D721Med (cell line): Measurements from ENCODE around the gene HSD17B8.

ENCODE experiments used
- DNase-seq: peaks from one replicate; pipeline ENCODE4 v3.0.0; 2011; ENCODE audit warnings: low spot score; ENCODE audit not compliant: insufficient read length
- FAIRE-seq: peaks from 2 replicates; lab custom pipeline; 2011; peaks lifted over from hg19 to GRCh38; lab: Jason Lieb, UNC
- TF ChIP-seq, protein P1 (sequence below): IDR thresholded peaks from 2 replicates; pipeline ENCODE4 v1.5.1; 2012; ENCODE audit warnings: mild to moderate bottlenecking, control low read depth; ENCODE audit not compliant: insufficient read depth; ENCODE audit errors: missing control alignments

Gene HSD17B8

DNA sequence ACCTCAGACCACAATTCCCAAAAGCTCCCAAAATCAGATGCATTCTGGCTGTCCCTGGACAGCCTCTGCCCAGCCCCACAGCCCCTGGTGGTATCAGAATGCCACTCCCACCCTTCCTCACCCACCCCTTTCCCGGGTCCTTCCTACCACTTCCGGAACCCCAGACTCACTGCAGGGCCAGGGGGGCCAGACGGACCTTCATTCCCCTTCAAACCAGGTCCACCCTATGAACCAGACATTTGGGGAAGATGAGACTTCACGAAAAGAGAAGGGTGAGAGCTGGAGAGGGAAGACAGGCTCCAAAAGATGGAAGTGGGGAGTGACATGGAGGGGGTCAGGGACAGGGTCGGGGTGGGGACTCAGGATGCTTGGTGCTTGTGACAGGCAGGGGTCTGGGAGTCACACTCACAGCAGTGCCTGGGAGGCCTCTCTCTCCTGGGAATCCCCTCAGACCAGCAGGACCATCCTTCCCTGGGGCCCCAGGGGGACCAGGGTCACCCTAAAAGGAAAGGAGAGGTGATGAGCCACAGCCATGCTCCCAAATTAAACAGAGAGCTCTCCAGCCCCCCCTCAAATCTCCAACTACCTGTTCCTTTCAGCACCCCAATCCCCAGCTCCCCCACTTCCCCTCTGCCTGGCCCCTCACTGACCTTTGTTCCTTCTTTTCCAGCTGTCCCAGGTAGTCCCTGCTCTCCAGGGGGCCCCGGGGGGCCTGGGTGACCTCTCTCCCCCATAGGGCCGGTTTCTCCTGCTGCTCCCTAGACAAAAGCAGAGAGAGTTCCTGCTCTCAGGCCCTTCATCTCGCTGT lies 32.4 kb upstream of the HSD17B8 start:
- TF ChIP-seq, protein P1, sequence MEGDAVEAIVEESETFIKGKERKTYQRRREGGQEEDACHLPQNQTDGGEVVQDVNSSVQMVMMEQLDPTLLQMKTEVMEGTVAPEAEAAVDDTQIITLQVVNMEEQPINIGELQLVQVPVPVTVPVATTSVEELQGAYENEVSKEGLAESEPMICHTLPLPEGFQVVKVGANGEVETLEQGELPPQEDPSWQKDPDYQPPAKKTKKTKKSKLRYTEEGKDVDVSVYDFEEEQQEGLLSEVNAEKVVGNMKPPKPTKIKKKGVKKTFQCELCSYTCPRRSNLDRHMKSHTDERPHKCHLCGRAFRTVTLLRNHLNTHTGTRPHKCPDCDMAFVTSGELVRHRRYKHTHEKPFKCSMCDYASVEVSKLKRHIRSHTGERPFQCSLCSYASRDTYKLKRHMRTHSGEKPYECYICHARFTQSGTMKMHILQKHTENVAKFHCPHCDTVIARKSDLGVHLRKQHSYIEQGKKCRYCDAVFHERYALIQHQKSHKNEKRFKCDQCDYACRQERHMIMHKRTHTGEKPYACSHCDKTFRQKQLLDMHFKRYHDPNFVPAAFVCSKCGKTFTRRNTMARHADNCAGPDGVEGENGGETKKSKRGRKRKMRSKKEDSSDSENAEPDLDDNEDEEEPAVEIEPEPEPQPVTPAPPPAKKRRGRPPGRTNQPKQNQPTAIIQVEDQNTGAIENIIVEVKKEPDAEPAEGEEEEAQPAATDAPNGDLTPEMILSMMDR: no peak
- FAIRE-seq: no peak
- no peak for DNase-seq

DNA sequence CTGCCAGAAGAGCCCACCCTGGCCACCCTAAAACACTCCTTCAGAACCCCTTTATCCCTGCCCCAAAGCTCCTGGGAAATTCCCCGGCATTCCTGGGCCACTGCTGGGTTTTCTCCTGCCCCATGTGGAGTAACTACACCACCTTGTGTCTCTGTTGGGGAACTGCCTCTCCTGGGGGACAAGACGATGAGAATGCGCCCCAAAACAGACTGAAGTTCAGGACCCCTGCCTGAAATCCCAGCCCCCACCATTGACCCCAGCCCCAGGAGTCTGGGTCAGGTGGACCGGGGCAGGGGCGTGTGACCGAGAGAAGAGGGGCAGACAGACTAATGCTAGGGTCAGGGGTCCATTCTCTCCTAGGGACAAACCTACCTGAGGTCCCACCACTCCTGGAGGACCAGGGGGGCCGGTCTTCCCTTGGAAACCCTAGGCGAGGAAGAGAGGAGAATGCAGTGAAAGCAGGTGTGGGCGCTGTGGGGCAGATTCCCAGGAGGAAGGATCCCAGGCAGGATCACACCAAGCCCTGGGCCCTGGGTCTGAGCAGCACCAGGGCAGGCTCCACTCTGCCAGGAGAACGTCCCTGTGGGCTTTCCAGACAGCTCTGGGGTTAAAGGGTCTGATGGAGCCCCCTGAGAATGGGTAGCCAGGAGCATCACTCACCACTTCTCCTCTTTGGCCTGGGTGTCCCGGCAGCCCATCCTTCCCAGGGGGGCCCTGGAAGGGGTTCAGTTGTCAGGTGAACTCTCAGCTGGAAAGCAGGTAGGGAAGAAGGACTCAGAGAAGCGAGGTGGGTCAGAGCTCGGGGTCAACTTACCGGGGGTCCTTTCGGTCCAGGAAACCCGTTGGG lies 31.5 kb upstream of the HSD17B8 start:
- TF ChIP-seq, protein P1: peak; percentile 39
- peak; percentile 63 for DNase-seq
- no peak for FAIRE-seq

DNA sequence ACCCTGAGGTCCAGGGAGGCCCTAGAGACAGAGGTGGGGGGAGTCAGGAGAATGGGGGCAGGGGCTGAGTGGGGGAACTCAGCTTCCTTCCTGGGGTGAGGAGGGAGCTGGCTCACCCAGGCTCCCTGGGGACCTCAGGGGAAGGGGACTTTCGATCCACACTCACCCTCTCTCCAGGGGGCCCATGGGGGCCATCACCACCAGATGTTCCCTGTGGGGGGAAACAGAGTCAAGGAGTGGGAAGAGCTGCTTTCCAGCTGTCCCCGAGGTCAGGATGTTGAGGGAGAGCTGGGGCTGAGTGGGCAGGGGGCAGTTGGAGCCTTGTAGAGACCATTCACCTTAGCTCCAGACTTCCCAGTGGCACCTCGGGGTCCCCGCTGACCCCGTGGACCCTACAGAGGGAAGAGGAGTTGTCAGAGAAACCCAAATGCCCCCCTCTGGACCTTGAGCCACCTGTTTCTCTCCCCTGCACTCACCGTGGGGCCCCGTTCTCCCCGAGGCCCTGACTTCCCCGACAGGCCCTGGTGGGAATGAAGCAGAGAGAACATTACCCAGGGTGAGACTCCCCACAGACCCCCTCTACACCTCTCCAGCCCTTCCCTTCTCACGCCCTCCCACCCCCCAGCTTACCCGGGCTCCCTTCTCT lies 30.8 kb upstream of the HSD17B8 start:
- FAIRE-seq: no peak
- TF ChIP-seq, protein P1: no peak
- DNase-seq: no peak

DNA sequence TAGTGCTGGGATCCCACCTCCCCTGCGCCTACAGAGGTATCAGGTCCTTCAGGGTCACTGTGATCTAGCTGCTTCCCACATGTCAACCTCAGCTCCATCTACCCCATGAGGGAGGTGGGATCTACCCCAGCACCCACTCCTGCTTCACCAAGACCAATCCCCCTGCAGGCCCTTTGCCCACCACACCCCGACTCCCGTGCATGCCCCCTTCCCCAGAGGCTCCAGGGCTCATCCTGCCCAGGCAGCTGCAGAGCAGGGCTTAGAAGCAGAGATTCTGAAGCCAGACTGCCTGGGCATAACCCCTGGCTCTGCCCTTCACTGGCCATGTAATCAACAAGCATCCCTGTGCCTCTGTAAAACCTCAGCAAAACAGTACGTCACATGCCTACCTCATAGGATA lies 29.7 kb upstream of the HSD17B8 start:
- DNase-seq (no peak), FAIRE-seq (no peak)
- TF ChIP-seq, protein P1: no peak

DNA sequence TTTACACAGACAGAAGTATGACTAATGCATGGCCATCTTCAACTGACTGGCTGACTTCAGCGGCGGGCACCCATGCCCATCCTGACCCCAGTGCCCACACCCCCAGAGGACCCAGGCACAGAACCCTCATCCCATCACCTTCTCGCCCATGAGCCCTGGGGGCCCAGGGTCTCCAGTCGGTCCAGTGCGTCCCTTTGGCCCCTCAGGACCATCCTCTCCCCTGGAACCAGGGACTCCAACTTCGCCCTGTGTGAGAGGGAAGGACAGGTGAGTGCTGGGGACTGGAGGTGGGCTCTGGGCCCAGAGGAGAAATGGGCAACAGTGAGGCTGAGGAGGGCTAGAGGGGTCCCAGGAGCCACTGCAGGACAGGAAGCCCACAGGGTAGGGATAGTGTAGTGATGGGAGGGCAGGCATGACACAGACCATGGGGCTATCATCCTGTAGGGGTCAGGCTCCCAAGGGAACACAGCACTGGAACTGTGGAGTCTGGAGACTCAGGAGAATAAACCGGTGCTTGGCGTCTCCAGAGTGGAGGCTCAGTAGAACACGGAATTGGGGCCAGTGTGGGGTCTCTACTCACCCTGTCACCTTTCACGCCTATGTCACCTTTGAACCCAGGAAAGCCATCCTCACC lies 28.9 kb upstream of the HSD17B8 start:
- TF ChIP-seq, protein P1: no peak
- no peak for DNase-seq
- FAIRE-seq: no peak

DNA sequence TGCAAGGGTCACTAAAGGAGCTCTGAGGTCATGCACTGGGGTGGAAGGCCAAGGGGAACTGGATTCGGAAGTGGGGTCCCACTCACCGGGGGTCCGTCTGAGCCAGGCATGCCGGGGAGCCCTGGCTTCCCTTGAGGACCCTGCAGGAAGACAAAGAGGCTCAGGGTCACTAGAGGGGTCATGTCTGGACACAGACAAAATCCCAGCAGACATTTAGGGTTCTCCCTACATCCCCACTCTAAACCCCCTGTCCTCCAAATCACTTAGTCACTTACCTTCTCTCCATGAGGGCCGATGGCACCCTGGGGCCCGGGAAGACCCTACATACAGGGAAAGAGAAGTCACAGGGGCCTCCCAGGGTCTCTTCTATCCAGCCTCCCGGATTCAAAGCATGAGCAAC lies 27.5 kb upstream of the HSD17B8 start:
- TF ChIP-seq, protein P1: no peak
- FAIRE-seq: no peak
- DNase-seq: no peak
